SH-SY5Y (cell line): ENCODE results near the gene DNAJA2.

Source experiments
- GATA2 ChIP-seq: IDR thresholded peaks from 2 replicates; pipeline ENCODE4 v1.6.1; 2011; ENCODE audit warnings: mild to moderate bottlenecking, low read depth, low read length
- GATA3 ChIP-seq: IDR thresholded peaks from 2 replicates; pipeline ENCODE4 v1.6.1; 2011; ENCODE audit warnings: low read depth, mild to moderate bottlenecking, low read length, moderate library complexity

DNA sequence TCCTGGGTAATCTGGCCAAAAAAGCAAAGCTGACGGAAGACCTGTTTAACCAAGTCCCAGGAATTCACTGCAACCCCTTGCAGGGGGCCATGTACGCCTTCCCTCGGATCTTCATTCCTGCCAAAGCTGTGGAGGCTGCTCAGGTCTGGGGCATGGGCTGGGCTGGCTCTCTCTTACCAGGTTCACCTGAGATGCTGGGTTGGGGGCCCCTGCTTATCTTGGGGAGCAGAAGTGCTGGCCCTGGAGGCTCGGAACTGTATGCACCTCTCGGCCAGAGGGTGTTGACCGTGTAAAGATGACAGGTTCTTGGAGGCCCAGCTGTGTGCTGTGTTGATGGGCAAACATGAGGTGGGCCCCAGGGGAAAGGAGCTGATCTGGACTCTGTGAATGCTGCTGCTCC, 49.1 kb downstream of the DNAJA2 start:
- TF ChIP-seq GATA2 (no peak), GATA3 (no peak)
